H1 (cell line): Measurements from ENCODE around the gene CLEC2A. TPM values are rescaled to one million over a fixed set of nuclear protein-coding genes. Genes with fewer than 3 reads are reported as not detected.
A peak's percentile ranks its signal among the peaks of the same experiment; 100 is the strongest.

Experiments used
- CTCF ChIA-PET: fragments of 300-600 bp; sonication (Branson Sonifier 250); formaldehyde crosslinking; loops from one replicate; lab custom pipeline; 2021; ENCODE audit not compliant: partially characterized antibody; lab: Charles Lee
- POLR2A ChIA-PET: fragments of 300-600 bp; sonication (Branson Sonifier 250); formaldehyde crosslinking; loops from one replicate; lab custom pipeline; 2021; ENCODE audit warnings: inconsistent platforms; ENCODE audit not compliant: partially characterized antibody; lab: Charles Lee
- DNase-seq, 2 experiments: peaks; one replicate each; pipeline versions ENCODE4 v3.0.0 to v3.0.0-alpha.2; 2010 to 2022; ENCODE audit warnings: low spot score in 2 of 2, low read depth in 1 of 2, mixed read lengths in 1 of 2
- FAIRE-seq: peaks from 2 replicates; lab custom pipeline; 2011; peaks lifted over from hg19 to GRCh38; lab: Jason Lieb, UNC
- H2AFZ ChIP-seq: 2 replicates; pipeline ENCODE4 v1.8.1; 2012; ENCODE audit warnings: low read length, inconsistent platforms
- H2AK5ac ChIP-seq: 2 replicates; pipeline ENCODE4 v1.6.1; 2013; ENCODE audit warnings: low read depth, low read length
- H2BK120ac ChIP-seq: replicated peaks from 2 replicates; pipeline ENCODE3; 2013; ENCODE audit warnings: low read depth, low read length, inconsistent platforms
- H2BK12ac ChIP-seq: 2 replicates; pipeline ENCODE4 v1.6.1; 2013; ENCODE audit warnings: low read depth, low read length
- H2BK15ac ChIP-seq: 2 replicates; pipeline ENCODE4 v1.6.1; 2013; ENCODE audit warnings: low read length
- H2BK20ac ChIP-seq: 2 replicates; pipeline ENCODE4 v1.6.1; 2013; ENCODE audit warnings: low read length
- H2BK5ac ChIP-seq: 2 replicates; pipeline ENCODE4 v1.6.1; 2013; ENCODE audit warnings: low read depth, low read length
- H3K14ac ChIP-seq: 2 replicates; pipeline ENCODE4 v1.6.1; 2013; ENCODE audit warnings: inconsistent platforms; ENCODE audit not compliant: insufficient read length
- H3K18ac ChIP-seq: 2 replicates; pipeline ENCODE4 v1.6.1; 2013; ENCODE audit warnings: low read length; ENCODE audit errors: extremely low read depth
- H3K23ac ChIP-seq: 2 replicates; pipeline ENCODE4 v1.6.1; 2013; ENCODE audit warnings: inconsistent platforms; ENCODE audit not compliant: insufficient read length
- H3K23me2 ChIP-seq: 2 replicates; pipeline ENCODE4 v1.6.1; 2013; ENCODE audit warnings: low read depth, low read length
- H3K27ac ChIP-seq: 2 replicates; pipeline ENCODE4 v1.6.1; 2011; ENCODE audit warnings: low read depth, low read length, inconsistent platforms
- H3K27me3 ChIP-seq, 4 experiments: replicated peaks in 1 of 4; 1 replicate in 1 of 4; 2 replicates in 3 of 4; pipeline versions ENCODE4 v1.6.1 to v1.8.1; 2011 to 2013; ENCODE audit warnings: low read length in 3 of 4, mild to moderate bottlenecking in 3 of 4, inconsistent platforms in 2 of 4, mixed read lengths in 2 of 4, moderate library complexity in 1 of 4; ENCODE audit not compliant: control insufficient read depth in 3 of 4, insufficient read depth in 3 of 4; ENCODE audit errors: extremely low read depth in 1 of 4
- H3K36me3 ChIP-seq, 4 experiments: 2 replicates each; pipeline versions ENCODE4 v1.6.1 to v1.8.1; 2011 to 2013; ENCODE audit warnings: mild to moderate bottlenecking in 4 of 4, low read length in 3 of 4, moderate library complexity in 2 of 4, control low read depth in 1 of 4, inconsistent platforms in 1 of 4; ENCODE audit not compliant: insufficient read depth in 4 of 4, control insufficient read depth in 2 of 4
- H3K4ac ChIP-seq: replicated peaks from 2 replicates; pipeline ENCODE3; 2013; ENCODE audit warnings: low read length, low read depth, mixed read lengths, inconsistent platforms; ENCODE audit not compliant: insufficient read length
- H3K4me1 ChIP-seq, 4 experiments: replicated peaks in 1 of 4; 1 replicate in 1 of 4; 2 replicates in 3 of 4; pipeline versions ENCODE4 v1.6.1 to v1.8.1; 2011 to 2013; ENCODE audit warnings: low read length in 3 of 4, inconsistent platforms in 2 of 4, mixed read lengths in 1 of 4; ENCODE audit not compliant: insufficient read depth in 4 of 4, control insufficient read depth in 3 of 4
- H3K4me2 ChIP-seq, 2 experiments: 2 replicates each; pipeline versions ENCODE4 v1.6.1 to v1.8.1; 2011 to 2013; ENCODE audit warnings: low read depth in 2 of 2, low read length in 2 of 2, control low read depth in 1 of 2, inconsistent platforms in 1 of 2, mild to moderate bottlenecking in 1 of 2; ENCODE audit not compliant: insufficient read depth in 1 of 2
- H3K4me3 ChIP-seq, 4 experiments: fragments of 200-600, 300-600 bp in 1 of 4; sonication (generic), shearing (Covaris generic), sonication (Bioruptor Twin) in 1 of 4; 2 replicates each; pipeline versions ENCODE4 v1.5.1 to v1.8.1; 2011 to 2016; ENCODE audit warnings: low read length in 4 of 4, low read depth in 3 of 4, control low read depth in 2 of 4, inconsistent platforms in 2 of 4, mild to moderate bottlenecking in 2 of 4, mixed read lengths in 1 of 4, moderate library complexity in 1 of 4; ENCODE audit not compliant: insufficient read depth in 2 of 4; ENCODE audit errors: extremely low read depth in 1 of 4
- H3K56ac ChIP-seq: replicated peaks from 2 replicates; pipeline ENCODE3; 2013; ENCODE audit warnings: low read depth, mild to moderate bottlenecking, mixed read lengths, low read length, inconsistent platforms; ENCODE audit not compliant: insufficient read length
- H3K79me1 ChIP-seq: 2 replicates; pipeline ENCODE4 v1.6.1; 2013; ENCODE audit warnings: low read depth, low read length, control low read depth
- H3K79me2 ChIP-seq, 2 experiments: 2 replicates each; pipeline versions ENCODE4 v1.6.1 to v1.8.1; 2012 to 2013; ENCODE audit warnings: low read length in 2 of 2, mild to moderate bottlenecking in 2 of 2, inconsistent platforms in 1 of 2; ENCODE audit not compliant: insufficient read depth in 2 of 2, control insufficient read depth in 1 of 2
- H3K9ac ChIP-seq, 4 experiments: replicated peaks in 1 of 4; 1 replicate in 1 of 4; 2 replicates in 3 of 4; pipeline versions ENCODE4 v1.6.1 to v1.8.1; 2011 to 2013; ENCODE audit warnings: low read depth in 3 of 4, low read length in 3 of 4, control low read depth in 2 of 4, mild to moderate bottlenecking in 2 of 4, moderate library complexity in 2 of 4, inconsistent platforms in 1 of 4; ENCODE audit errors: extremely low read depth in 1 of 4
- H3K9me3 ChIP-seq, 2 experiments: 2 replicates each; pipeline versions ENCODE4 v1.6.1 to v1.8.1; 2012 to 2013; ENCODE audit warnings: mild to moderate bottlenecking in 2 of 2, moderate library complexity in 2 of 2, control low read depth in 1 of 2, inconsistent platforms in 1 of 2, low read depth in 1 of 2, low read length in 1 of 2, mixed read lengths in 1 of 2; ENCODE audit not compliant: insufficient read depth in 2 of 2
- H4K20me1 ChIP-seq, 2 experiments: replicated peaks in 1 of 2; 2 replicates each; pipeline versions ENCODE3 to v1.8.1; 2011 to 2013; ENCODE audit warnings: inconsistent platforms in 2 of 2, low read length in 2 of 2, mild to moderate bottlenecking in 1 of 2; ENCODE audit not compliant: insufficient read depth in 2 of 2, control insufficient read depth in 1 of 2
- H4K5ac ChIP-seq: 2 replicates; pipeline ENCODE4 v1.6.1; 2013; ENCODE audit warnings: low read length, low read depth, mixed read lengths, inconsistent platforms; ENCODE audit not compliant: insufficient read length
- H4K8ac ChIP-seq: 2 replicates; pipeline ENCODE4 v1.8.0; 2013; ENCODE audit warnings: mild to moderate bottlenecking, moderate library complexity, low read length, inconsistent platforms; ENCODE audit not compliant: insufficient read depth; ENCODE audit errors: extremely low read depth
- H4K91ac ChIP-seq: replicated peaks from 2 replicates; pipeline ENCODE3; 2013; ENCODE audit warnings: low read length, mixed read lengths, inconsistent platforms; ENCODE audit not compliant: insufficient read length
- CBX5 ChIP-seq: fragments of 300-800, 300-1000 bp; sonication (generic); IDR thresholded peaks from 2 replicates; pipeline ENCODE4 v1.7.1; 2016; ENCODE audit warnings: antibody characterized with exemption, low read length, low read depth
- CEBPB ChIP-seq: IDR thresholded peaks from 2 replicates; pipeline ENCODE4 v1.6.1; 2012; ENCODE audit warnings: low read depth, low read length
- CTCF ChIP-seq, 3 experiments: IDR thresholded peaks; 1 replicate in 2 of 3; 2 replicates in 1 of 3; pipeline versions ENCODE4 v1.5.1 to v1.6.1; 2011; ENCODE audit warnings: low read length in 3 of 3, mild to moderate bottlenecking in 3 of 3, inconsistent platforms in 2 of 3, low read depth in 1 of 3, moderate library complexity in 1 of 3; ENCODE audit not compliant: insufficient read depth in 1 of 3; ENCODE audit errors: control extremely low read depth in 1 of 3
- GTF2F1 ChIP-seq: IDR thresholded peaks from 2 replicates; pipeline ENCODE4 v1.6.1; 2012; ENCODE audit warnings: low read depth, low read length, improper control_type of control experiment, borderline replicate concordance
- KDM5A ChIP-seq: fragments of 200-600 bp; IDR thresholded peaks from 2 replicates; pipeline ENCODE4 v1.7.1; 2012; ENCODE audit warnings: mild to moderate bottlenecking, low read length, inconsistent platforms, mixed read lengths
- RAD21 ChIP-seq, 2 experiments: IDR thresholded peaks in 1 of 2; conservative IDR thresholded peaks in 1 of 2; 2 replicates each; pipeline ENCODE4 v1.6.1; 2011; ENCODE audit warnings: low read depth in 2 of 2, low read length in 2 of 2, improper control_type of control experiment in 1 of 2, inconsistent platforms in 1 of 2, mild to moderate bottlenecking in 1 of 2, moderate library complexity in 1 of 2
- RBBP5 ChIP-seq: IDR thresholded peaks from 2 replicates; pipeline ENCODE4 v1.7.1; 2012; ENCODE audit warnings: low read depth, mild to moderate bottlenecking, inconsistent platforms, low read length, moderate library complexity, borderline replicate concordance
- SUZ12 ChIP-seq: fragments of 200-600 bp; sonication (generic); IDR thresholded peaks from 2 replicates; pipeline ENCODE4 v1.6.1; 2012; ENCODE audit warnings: mild to moderate bottlenecking, inconsistent platforms, low read length, moderate library complexity, mixed read lengths
- TAF1 ChIP-seq: IDR thresholded peaks from 2 replicates; pipeline ENCODE4 v1.6.1; 2011; ENCODE audit warnings: mild to moderate bottlenecking, low read depth, low read length
- TBP ChIP-seq: IDR thresholded peaks from 2 replicates; pipeline ENCODE4 v1.6.1; 2011; ENCODE audit warnings: low read depth, low read length, improper control_type of control experiment
- ZNF274 ChIP-seq: IDR thresholded peaks from 2 replicates; pipeline ENCODE4 v1.7.0; 2012; ENCODE audit warnings: low read length, borderline replicate concordance; ENCODE audit errors: extremely low read depth
- WGBS, 2 experiments: shearing (Covaris generic) in 1 of 2; methylation state at CpG; one replicate each; pipeline versions ENCODE4 v1.1.6 to v1.1.7; 2013 to 2015; ENCODE audit warnings: low lambda C conversion rate in 2 of 2, mixed read lengths in 2 of 2, inconsistent platforms in 1 of 2, low coverage in 1 of 2, missing lambda C conversion rate in 1 of 2; ENCODE audit not compliant: insufficient replicate concordance in 2 of 2, insufficient coverage in 1 of 2, insufficient read length in 1 of 2; ENCODE audit errors: extremely low coverage in 1 of 2, missing lambda C conversion rate in 1 of 2; 5-methylcytosine and 5-hydroxymethylcytosine counted together
- polyA plus RNA-seq, 7 experiments: library from polyadenylated mRNA; depleted of rRNA in 3 of 7; stranded (reverse) in 5 of 7; unstranded in 2 of 7; fragments of >200 nt in 5 of 7; fragments of 200-250 nt in 2 of 7; gene quantifications; 1 replicate in 5 of 7; 2 replicates in 1 of 7; 4 replicates in 1 of 7; pipeline versions ENCODE4 v1.2.1 to v1.2.3, GENCODE V29; 2011 to 2013; ENCODE audit warnings: missing spikeins in 2 of 7, mixed read lengths in 2 of 7
- total RNA-seq: library from RNA; stranded (reverse); fragmentation: NEBNext Ultra II Directional; extraction: Animal tissue kit (Norgen Biotek cat#: 25700); gene quantifications from 2 replicates; pipeline ENCODE4 v1.2.1, GENCODE V29; 2021

The CLEC2A gene
- total and polyA plus RNA-seq, 2 of the 8 experiments (the other 6 are each of a cell fraction or from before 2014, with no cell fraction given) = 0.63 to 3.7 TPM

- H3K9me3 ChIP-seq = no peaks in the 10 kb centered on the region
- no peak overlapping the region for H2BK120ac ChIP-seq
- no peak for DNase-seq
- no peak overlapping the region for H4K8ac ChIP-seq
- no peak overlapping the region for H3K4ac ChIP-seq
- H3K4me1 ChIP-seq = no peaks in the 10 kb centered on the region
- POLR2A ChIA-PET = interaction anchor here (1.2 to 1.9 kb wide), 2 partner anchors 10 to 24 kb away, joined by 5 read pairs; no protein-coding TSS in a partner anchor
- no peak overlapping the region for H3K18ac ChIP-seq
- H3K79me2 ChIP-seq = no peaks in the 10 kb centered on the region
- CTCF ChIA-PET = interaction anchor here (1.3 to 1.7 kb wide), 3 partner anchors 8 to 106 kb away, joined by 4 to 6 read pairs (median 5); partner anchors contain the start of gene CLEC2A
- H3K27me3 ChIP-seq = no peaks in the 10 kb centered on the region
- H3K4me2 ChIP-seq = no peak overlapping the region
- H3K36me3 ChIP-seq = no peaks in the 10 kb centered on the region
- no peak overlapping the region for H3K23ac ChIP-seq
- H3K23me2 ChIP-seq = no peaks in the 10 kb centered on the region
- no peak overlapping the region for H2AK5ac ChIP-seq
- H2BK15ac ChIP-seq = no peak overlapping the region
- no peaks in the 10 kb centered on the region for H4K20me1 ChIP-seq
- no peak overlapping the region for H3K9ac ChIP-seq
- H4K5ac ChIP-seq = no peak overlapping the region
- H3K4me3 ChIP-seq = no peak overlapping the region
- no peaks in the 10 kb centered on the region for H3K79me1 ChIP-seq
- H2BK20ac ChIP-seq = 0 out of 2 replicates have a peak overlapping the region, but pooled peaks have one; percentile 43
- H4K91ac ChIP-seq = no peak overlapping the region
- FAIRE-seq = no peak
- TF ChIP-seq KDM5A (no peak), CTCF (IDR thresholded peaks at IDR 0.05; ENCODE audit: control extremely low read depth in 1 of 3, insufficient read depth in 1 of 3, low read depth in 1 of 3, low read length in 3 of 3) (no peak), TAF1 (no peak), RAD21 (IDR thresholded peaks at IDR 0.05 in 1 of 2, conservative IDR thresholded peaks at IDR 0.05 in 1 of 2; ENCODE audit: low read depth in 2 of 2, low read length in 2 of 2) (no peak), GTF2F1 (no peak), SUZ12 (no peak), TBP (no peak), CBX5 (no peak), ZNF274 (no peak), CEBPB (no peak), RBBP5 (no peak)
- no peak overlapping the region for H2BK5ac ChIP-seq
- no peak overlapping the region for H3K27ac ChIP-seq
- no peak overlapping the region for H3K14ac ChIP-seq
- no peak overlapping the region for H3K56ac ChIP-seq
- no peak overlapping the region for H2BK12ac ChIP-seq
- WGBS, 2 experiments = 97% methylated on average over 3 of the region's 3 CpGs; no CpG with 5 or more reads in 1 of the 2 experiments
- H2AFZ ChIP-seq = no peak overlapping the region
Measured at GRCh38 chr12:9919443-9919842, 12.7 kb downstream of the CLEC2A start.
